SK-N-MC (cell line): ENCODE results near the gene ZNF654.

Source experiments
- DNase-seq: peaks from one replicate; pipeline ENCODE4 v3.0.0-alpha.2; 2011; ENCODE audit warnings: low read depth, low spot score
- H3K27ac ChIP-seq: fragments of 200-600 bp; sonication (generic); 2 replicates; pipeline ENCODE4 v1.5.1; 2016; ENCODE audit warnings: mixed run types
- H3K36me3 ChIP-seq: fragments of 200-600 bp; sonication (generic); 2 replicates; pipeline ENCODE4 v1.6.1; 2017; ENCODE audit warnings: antibody characterized with exemption, low read length, mixed read lengths; ENCODE audit not compliant: insufficient read depth
- H3K4me3 ChIP-seq: fragments of 200-600 bp; sonication (generic); 2 replicates; pipeline ENCODE4 v1.5.1; 2016
- H3K9ac ChIP-seq: fragments of 200-600 bp; sonication (generic); 2 replicates; pipeline ENCODE4 v1.8.0; 2017; ENCODE audit warnings: mixed run types, mixed read lengths; ENCODE audit not compliant: insufficient read length
- H3K9me3 ChIP-seq: fragments of 200-600 bp; sonication (generic); 2 replicates; pipeline ENCODE4 v1.6.1; 2017; ENCODE audit warnings: low read depth, mild to moderate bottlenecking, antibody characterized with exemption, low read length, moderate library complexity, mixed read lengths
- EZH2 ChIP-seq: fragments of 200-600 bp; sonication (generic); IDR thresholded peaks from one replicate; pipeline ENCODE4 v1.6.1; 2017; ENCODE audit warnings: antibody characterized with exemption
- FOXP2 ChIP-seq: optimal IDR thresholded peaks from 2 replicates; pipeline ENCODE3; 2011; ENCODE audit warnings: mild to moderate bottlenecking, moderate library complexity; ENCODE audit not compliant: insufficient read depth; ENCODE audit errors: extremely low read length, control extremely low read depth
- POLR2AphosphoS5 ChIP-seq: IDR thresholded peaks from 2 replicates; pipeline ENCODE4 v1.6.1; 2012; ENCODE audit warnings: mild to moderate bottlenecking, low read depth, low read length, borderline replicate concordance

Gene ZNF654

DNA sequence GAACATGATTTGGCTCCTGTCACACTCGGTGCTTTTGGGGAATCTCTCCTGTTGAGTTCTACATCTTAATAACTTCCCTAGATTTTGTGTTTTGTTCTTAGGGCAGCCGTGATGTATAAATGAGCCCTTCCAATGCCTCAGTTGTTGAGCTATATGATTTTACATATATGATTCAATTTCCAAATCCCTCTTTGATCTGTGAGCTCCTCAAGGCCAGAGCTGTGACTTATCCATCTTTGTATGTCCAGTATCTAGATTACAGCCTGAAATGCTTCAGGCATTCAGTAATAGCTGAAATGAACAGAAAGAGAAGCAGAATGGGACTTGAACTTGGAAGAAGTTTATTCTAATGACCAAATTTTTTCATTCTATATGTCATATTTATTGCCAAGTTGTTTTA, 26.8 kb upstream of the ZNF654 start:
- Histone ChIP-seq H3K36me3 (no peaks in the 10 kb centered on the region), H3K9ac (peak overlapping the region; percentile 7), H3K9me3 (no peaks in the 10 kb centered on the region), H3K27ac (peak overlapping the region; percentile 27; the same call in 1 of the 2 replicates), H3K4me3 (peak overlapping the region; percentile 73)
- no peak for TF ChIP-seq FOXP2
- TF ChIP-seq POLR2AphosphoS5 = no peak
- TF ChIP-seq EZH2 = no peak
- DNase-seq = no peak

DNA sequence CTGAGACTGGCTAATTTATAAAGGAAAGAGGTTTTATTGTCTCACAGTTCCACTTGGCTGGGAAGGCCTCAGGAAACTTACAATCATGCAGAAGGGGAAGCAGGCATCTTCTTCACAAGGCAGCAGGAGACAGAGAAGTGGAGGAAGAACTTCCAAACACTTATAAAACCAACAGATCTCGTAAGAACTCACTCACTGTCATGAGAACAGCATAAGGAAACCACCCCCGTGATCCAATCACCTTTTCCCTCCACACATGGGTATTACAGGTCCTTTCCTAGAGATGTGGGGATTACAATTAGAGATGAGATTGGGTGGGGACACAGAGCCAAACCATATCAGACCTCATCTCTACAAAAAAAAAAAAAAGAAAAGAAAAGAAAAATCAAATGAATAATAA, 26.0 kb upstream of the ZNF654 start:
- no peak for DNase-seq
- no peaks in the 10 kb centered on the region for H3K9me3 ChIP-seq
- no peaks in the 10 kb centered on the region for H3K36me3 ChIP-seq
- H3K4me3 ChIP-seq = no peak overlapping the region
- peak overlapping the region; percentile 27; the same call in 1 of the 2 replicates for H3K27ac ChIP-seq
- no peak overlapping the region for H3K9ac ChIP-seq
- TF ChIP-seq FOXP2 (no peak), EZH2 (no peak), POLR2AphosphoS5 (no peak)

DNA sequence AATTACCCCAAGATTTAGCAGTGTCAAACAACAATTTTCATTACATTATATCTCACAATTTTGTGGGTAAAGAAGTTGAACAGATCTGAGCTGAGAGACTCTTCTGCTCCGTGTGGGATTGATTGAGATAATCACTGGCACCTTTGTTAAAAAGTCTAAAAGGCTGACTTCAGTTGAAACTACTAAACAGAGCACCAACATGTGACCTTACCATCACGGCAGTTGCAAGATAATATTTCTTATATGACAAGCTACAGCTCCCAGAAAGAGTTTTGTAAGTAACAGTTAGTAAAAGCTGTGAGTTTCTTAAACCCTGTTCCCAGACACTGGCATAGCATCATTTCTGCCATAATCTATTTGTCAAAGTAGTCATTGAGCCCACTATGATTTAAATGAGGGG, 25.2 kb upstream of the ZNF654 start:
- Histone ChIP-seq H3K36me3 (no peaks in the 10 kb centered on the region), H3K4me3 (no peak overlapping the region), H3K9ac (no peak overlapping the region), H3K9me3 (no peaks in the 10 kb centered on the region), H3K27ac (peak overlapping the region; percentile 42; the same call in 1 of the 2 replicates)
- TF ChIP-seq FOXP2 (no peak), POLR2AphosphoS5 (no peak), EZH2 (no peak)
- DNase-seq = no peak

DNA sequence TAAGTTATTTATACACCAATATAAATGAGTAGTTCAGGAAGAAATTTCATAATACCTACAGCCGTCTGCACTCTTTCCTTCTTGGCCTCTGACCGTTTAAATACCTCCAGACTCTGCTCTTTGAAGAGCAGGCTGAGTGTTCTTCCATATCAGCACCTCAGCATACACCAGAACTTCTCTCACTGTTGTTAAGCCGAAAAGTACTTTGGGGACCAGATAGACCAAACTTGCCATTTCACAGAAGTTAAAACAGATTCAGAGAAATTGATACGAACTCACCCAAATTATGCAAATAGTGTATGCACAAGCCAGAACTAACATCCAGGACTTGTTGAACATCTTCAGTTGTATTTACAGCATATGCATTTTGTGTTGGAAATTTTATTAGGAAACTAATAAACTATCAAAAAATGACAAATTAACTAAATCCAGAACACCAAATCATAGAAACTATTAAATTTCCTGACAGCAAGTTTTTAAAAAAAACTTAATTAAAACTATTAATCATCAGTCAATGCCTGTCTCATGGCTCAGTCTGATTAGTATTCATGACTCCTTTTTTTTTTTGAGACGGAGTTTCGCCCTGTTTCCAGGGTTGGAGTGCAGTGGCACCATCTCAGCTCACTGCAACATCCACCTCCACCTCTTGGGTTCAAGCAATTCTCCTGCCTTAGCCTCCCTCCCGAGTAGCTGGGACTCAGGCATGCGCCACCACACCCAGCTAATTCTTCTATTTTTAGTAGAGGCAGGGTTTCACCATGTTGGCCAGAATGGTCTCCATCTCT, 24.4 kb upstream of the ZNF654 start:
- Histone ChIP-seq H3K9ac (no peak overlapping the region), H3K9me3 (no peaks in the 10 kb centered on the region), H3K36me3 (no peaks in the 10 kb centered on the region), H3K4me3 (no peak overlapping the region), H3K27ac (no peak overlapping the region)
- DNase-seq = no peak
- TF ChIP-seq EZH2 = no peak
- TF ChIP-seq FOXP2 = no peak
- TF ChIP-seq POLR2AphosphoS5 = no peak

DNA sequence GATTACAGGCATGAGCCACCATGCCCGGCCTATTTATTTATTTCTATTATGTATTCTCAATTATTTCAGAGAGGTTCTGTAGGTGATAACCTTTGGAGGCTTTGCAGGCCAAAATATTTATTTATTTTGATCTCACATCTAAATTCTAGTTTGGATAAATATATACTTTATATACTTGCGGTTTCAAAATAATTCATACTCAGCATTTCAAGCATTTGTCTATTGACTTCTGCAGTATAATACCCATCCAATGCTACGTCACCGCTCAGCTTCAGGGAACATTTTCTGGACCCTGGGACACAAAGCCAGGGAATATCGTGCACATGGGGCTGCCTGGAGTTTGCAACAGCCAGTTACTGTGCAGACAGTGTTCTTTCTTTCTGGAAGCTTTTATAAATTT, 22.8 kb upstream of the ZNF654 start:
- TF ChIP-seq EZH2 = no peak
- no peak for TF ChIP-seq POLR2AphosphoS5
- no peak for TF ChIP-seq FOXP2
- Histone ChIP-seq H3K27ac (no peak overlapping the region), H3K9ac (no peak overlapping the region), H3K4me3 (no peak overlapping the region), H3K36me3 (no peaks in the 10 kb centered on the region), H3K9me3 (no peaks in the 10 kb centered on the region)
- DNase-seq = no peak

DNA sequence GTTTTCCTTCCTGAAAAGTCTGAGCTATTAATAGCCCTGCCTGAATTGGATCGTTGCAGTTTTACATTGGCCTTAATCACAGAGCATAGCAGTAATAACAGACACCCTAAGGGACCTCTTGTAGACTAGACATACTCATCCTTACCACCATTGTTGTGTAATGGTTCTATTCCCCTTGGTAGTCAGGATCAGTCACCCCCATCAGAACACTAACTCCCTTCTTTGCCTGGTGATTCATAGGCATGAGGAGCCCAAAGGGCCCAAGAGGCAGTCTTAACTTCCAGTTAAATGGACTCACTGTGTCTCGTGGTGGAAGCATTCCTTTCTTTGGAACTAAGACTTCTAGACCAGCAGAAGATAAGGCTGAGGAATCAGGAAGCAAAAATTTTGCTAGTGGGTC, 20.5 kb upstream of the ZNF654 start:
- no peak overlapping the region for H3K9ac ChIP-seq
- no peaks in the 10 kb centered on the region for H3K9me3 ChIP-seq
- H3K36me3 ChIP-seq = no peaks in the 10 kb centered on the region
- TF ChIP-seq FOXP2 = no peak
- TF ChIP-seq POLR2AphosphoS5 = no peak
- no peak overlapping the region for H3K27ac ChIP-seq
- no peak overlapping the region for H3K4me3 ChIP-seq
- no peak for DNase-seq

DNA sequence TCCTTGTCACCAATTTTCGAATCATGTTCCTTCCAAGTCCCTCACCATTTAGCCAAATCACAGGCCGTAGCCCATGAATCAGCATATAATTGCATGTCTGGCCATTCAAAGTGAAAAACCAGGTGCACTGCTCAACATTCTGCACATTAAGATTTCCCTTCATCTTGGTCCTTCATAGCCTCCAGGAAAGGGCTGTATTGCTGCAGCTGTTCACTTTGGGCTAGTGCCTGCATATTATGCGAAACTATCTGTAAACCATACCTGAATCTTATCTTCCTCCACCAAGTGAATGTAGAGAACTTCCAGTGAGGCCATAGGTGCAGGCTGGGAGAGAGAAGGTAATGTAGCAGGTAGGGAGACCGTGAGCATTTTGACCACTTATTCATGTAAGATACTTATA, 18.5 kb upstream of the ZNF654 start:
- Histone ChIP-seq H3K9ac (no peak overlapping the region), H3K9me3 (no peaks in the 10 kb centered on the region), H3K27ac (no peak overlapping the region), H3K36me3 (no peaks in the 10 kb centered on the region), H3K4me3 (no peak overlapping the region)
- no peak for DNase-seq
- TF ChIP-seq FOXP2 = no peak
- TF ChIP-seq POLR2AphosphoS5 = no peak
- no peak for TF ChIP-seq EZH2

DNA sequence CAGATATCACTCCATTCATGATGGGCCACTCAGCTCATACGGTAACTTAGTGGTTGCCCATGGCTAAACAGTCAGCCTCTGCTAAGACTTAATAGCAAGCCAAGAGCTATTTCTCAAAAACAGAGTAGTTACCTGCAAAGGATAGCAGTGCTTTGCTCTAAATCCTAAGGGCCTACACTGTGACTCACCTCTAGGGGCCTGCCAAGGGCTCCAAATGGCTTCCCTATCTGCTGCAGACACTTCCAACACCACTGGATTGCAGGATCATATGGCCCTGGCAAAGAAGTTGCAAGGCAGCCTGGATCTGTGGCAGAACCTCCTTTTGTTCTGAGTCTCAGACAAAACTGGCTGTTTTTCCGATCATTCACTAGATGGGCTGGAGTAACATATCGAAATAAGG, 18.1 kb upstream of the ZNF654 start:
- H3K4me3 ChIP-seq = no peak overlapping the region
- TF ChIP-seq EZH2 (no peak), FOXP2 (no peak), POLR2AphosphoS5 (no peak)
- H3K27ac ChIP-seq = no peak overlapping the region
- H3K9me3 ChIP-seq = no peaks in the 10 kb centered on the region
- no peak overlapping the region for H3K9ac ChIP-seq
- no peaks in the 10 kb centered on the region for H3K36me3 ChIP-seq
- DNase-seq = no peak

DNA sequence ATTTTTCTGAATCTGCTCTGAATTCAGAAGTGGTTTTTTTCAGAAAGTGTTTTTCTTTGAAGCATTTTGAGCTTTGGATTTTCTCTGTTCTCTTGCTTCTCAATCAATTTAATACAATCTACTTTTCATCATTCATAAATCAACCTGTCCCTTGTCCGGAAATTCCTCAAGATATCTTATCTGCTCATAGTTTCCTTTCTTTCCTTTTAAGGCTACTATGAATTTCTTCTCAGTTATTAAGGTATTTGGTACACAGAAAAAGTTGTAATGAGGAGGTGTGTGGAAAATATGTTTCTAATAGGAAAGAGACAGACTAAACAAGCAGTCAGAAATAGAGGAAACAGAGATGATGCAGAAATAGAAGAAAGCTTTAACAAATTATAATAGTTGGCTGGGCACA, 14.6 kb upstream of the ZNF654 start:
- Histone ChIP-seq H3K36me3 (no peaks in the 10 kb centered on the region), H3K9ac (no peak overlapping the region), H3K27ac (peak overlapping the region; percentile 93), H3K9me3 (no peaks in the 10 kb centered on the region), H3K4me3 (0 out of 2 replicates have a peak overlapping the region, but pooled peaks have one; percentile 20)
- TF ChIP-seq FOXP2 = no peak
- no peak for TF ChIP-seq POLR2AphosphoS5
- TF ChIP-seq EZH2 = no peak
- DNase-seq = no peak
